Adrenal gland (tissue), 12 donors: ENCODE results near the gene TAF15. TPM values are rescaled to one million over a fixed set of nuclear protein-coding genes. Genes with fewer than 3 reads are reported as not detected.

Experiments
- DNase-seq, 7 donors: peaks; one replicate each; pipeline ENCODE4 v3.0.0-alpha.2; 2019 to 2020
- H3K27ac ChIP-seq, 5 donors: fragments of 200-600 bp; sonication (generic) in 4 of 5; 1 replicate in 3 of 5; 2 replicates in 2 of 5; pipeline versions ENCODE4 v1.5.1 to v1.8.0; 2016 to 2020; ENCODE audit warnings: mild to moderate bottlenecking in 1 of 5
- H3K27me3 ChIP-seq: fragments of 200-600 bp; 2 replicates; pipeline ENCODE4 v1.8.0; 2021
- H3K36me3 ChIP-seq, 2 donors: fragments of 200-600 bp; replicated peaks in 1 of 2; 1 replicate in 1 of 2; 2 replicates in 1 of 2; pipeline versions ENCODE4 v1.5.1 to v1.8.0; 2018 to 2022
- H3K4me1 ChIP-seq, 2 donors: fragments of 200-600 bp; replicated peaks in 1 of 2; 1 replicate in 1 of 2; 2 replicates in 1 of 2; pipeline versions ENCODE4 v1.5.1 to v1.8.0; 2018 to 2021
- H3K4me3 ChIP-seq, 4 donors: fragments of 200-600 bp; sonication (generic) in 3 of 4; one replicate each; pipeline ENCODE4 v1.5.1; 2016 to 2018
- H3K9me3 ChIP-seq, 3 donors: fragments of 200-600 bp; sonication (generic) in 1 of 3; replicated peaks in 1 of 3; 1 replicate in 2 of 3; 2 replicates in 1 of 3; pipeline versions ENCODE4 v1.5.1 to v1.8.0; 2016 to 2021
- POLR2A ChIP-seq, 2 donors: fragments of 450-650 bp; IDR thresholded peaks; one replicate each; pipeline ENCODE4 v1.6.1; 2017; ENCODE audit warnings: antibody characterized with exemption in 2 of 2, mild to moderate bottlenecking in 2 of 2, moderate library complexity in 1 of 2
- WGBS, 4 donors: extraction: QIAGEN DNeasy Blood & Tissue Kit in 2 of 4; methylation state at CpG; one replicate each; pipeline versions ENCODE4 v1.1.5 to v1.1.7; 2013 to 2017; 5-methylcytosine and 5-hydroxymethylcytosine counted together
- intact Hi-C, 2 donors: fragments of 100-400 bp; cut with DNase I; formaldehyde crosslinking; loops; one replicate each; pipeline versions ENCODE4 v1.14.1 to v1.15.0; 2022 to 2023
- polyA plus RNA-seq, 3 donors: library from polyadenylated mRNA; stranded (reverse); fragments of 200-250 nt in 2 of 3; fragments of 350-450 nt in 1 of 3; fragmentation: Illumina TruSeq in 1 of 3; extraction: RNeasy Lipid Tissue Mini Kit (QIAGEN cat#74804) in 1 of 3; gene quantifications; one replicate each; pipeline ENCODE4 v1.2.3, GENCODE V29; 2013 to 2014
- total RNA-seq, 9 donors: library from RNA; depleted of rRNA in 4 of 9; stranded (reverse); fragments of >200 nt in 4 of 9; fragments of 120-200 nt in 1 of 9; fragmentation: NEBNext Ultra II Directional in 1 of 9; extraction: Animal tissue kit (Norgen Biotek cat#: 25700) in 1 of 9; gene quantifications; one replicate each; pipeline versions ENCODE4 v1.1.0 to v1.2.4, GENCODE V29; 2013 to 2023
- TF ChIP-seq, protein P1 (sequence below), 6 experiments: fragments of 450-650 bp in 4 of 6; fragments of 200-600 bp in 2 of 6; sonication (generic) in 1 of 6; IDR thresholded peaks; 1 replicate in 5 of 6; 2 replicates in 1 of 6; pipeline versions ENCODE4 v1.5.1 to v1.8.0; 2016 to 2021; ENCODE audit warnings: antibody characterized with exemption in 6 of 6, mild to moderate bottlenecking in 2 of 6, moderate library complexity in 1 of 6
- donor health status: healthy with polysubstance abuse.
- donor health status: Bipolar disorder and iron deficiency.
- donor health status: DM: yes; HTN: yes; CAD: no.
- donor health status: DM: no; HTN: no; CAD: no.
- donor health status: DM: no; HTN: no; CAD: no.
- donor health status: DM: yes; HTN: yes; CAD: no.

The TAF15 gene
- total and polyA plus RNA-seq, 12 donors: 27.8 to 213 (median 145) TPM

DNA sequence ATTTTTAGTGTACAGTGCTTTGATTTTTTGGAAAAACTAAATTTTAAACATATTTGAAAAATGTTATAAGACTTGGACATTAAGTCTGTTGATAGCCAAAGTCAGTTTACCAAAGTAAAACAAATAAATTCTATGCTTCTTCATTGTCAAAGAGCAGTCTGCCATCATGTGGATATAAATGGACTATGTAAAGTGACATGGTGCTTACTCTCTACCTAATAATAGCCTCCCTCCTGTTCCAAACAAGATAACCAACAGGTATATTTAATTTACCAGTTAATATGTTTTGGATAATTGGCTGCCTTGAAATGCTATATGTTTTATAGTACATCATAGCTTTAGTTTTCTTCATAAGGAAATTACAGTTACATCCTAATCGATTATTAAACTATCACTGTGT is 15.9 kb downstream of the TAF15 start:
- DNase-seq: no peak
- no peaks in the 10 kb centered on the region for H3K27me3 ChIP-seq
- no peaks in the 10 kb centered on the region for H3K4me1 ChIP-seq
- intact Hi-C loops: no loop called here
- H3K36me3 ChIP-seq: peaks cover 0 to 73% of the 10 kb centered on the region in 2 donors
- TF ChIP-seq POLR2A (IDR thresholded peaks at IDR 0.05): no peak
- TF ChIP-seq, protein P1, sequence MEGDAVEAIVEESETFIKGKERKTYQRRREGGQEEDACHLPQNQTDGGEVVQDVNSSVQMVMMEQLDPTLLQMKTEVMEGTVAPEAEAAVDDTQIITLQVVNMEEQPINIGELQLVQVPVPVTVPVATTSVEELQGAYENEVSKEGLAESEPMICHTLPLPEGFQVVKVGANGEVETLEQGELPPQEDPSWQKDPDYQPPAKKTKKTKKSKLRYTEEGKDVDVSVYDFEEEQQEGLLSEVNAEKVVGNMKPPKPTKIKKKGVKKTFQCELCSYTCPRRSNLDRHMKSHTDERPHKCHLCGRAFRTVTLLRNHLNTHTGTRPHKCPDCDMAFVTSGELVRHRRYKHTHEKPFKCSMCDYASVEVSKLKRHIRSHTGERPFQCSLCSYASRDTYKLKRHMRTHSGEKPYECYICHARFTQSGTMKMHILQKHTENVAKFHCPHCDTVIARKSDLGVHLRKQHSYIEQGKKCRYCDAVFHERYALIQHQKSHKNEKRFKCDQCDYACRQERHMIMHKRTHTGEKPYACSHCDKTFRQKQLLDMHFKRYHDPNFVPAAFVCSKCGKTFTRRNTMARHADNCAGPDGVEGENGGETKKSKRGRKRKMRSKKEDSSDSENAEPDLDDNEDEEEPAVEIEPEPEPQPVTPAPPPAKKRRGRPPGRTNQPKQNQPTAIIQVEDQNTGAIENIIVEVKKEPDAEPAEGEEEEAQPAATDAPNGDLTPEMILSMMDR (IDR thresholded peaks at IDR 0.05): no peak
- H3K27ac ChIP-seq: no peak overlapping the region
- H3K4me3 ChIP-seq: no peak overlapping the region
- H3K9me3 ChIP-seq: no peaks in the 10 kb centered on the region
- WGBS, 4 donors: 96 to 100% (median 97%) methylated on average over 1 of the region's 1 CpG

DNA sequence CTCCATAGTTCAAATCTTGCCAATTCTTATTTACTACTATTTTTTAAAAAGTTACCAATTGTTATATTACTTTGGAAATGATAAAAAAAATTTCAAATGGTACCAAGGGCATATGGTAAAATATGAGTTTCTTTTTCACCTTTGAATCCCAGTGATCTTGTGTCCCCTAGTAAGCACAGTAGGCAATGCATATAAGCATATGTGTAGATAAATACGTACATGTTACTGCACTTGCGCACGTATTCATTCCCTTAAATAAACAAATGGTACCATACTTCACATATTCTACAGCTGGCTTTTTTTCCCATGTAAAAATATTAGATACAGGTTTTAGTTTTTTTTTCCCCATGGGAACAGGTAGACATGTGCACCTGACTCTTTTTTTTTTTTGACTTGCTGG is 31.8 kb downstream of the TAF15 start:
- Histone ChIP-seq H3K36me3 (peaks cover 0 to 93% of the 10 kb centered on the region in 2 donors), H3K4me1 (peaks cover 3% of the 10 kb centered on the region in 2 donors), H3K27ac (no peak overlapping the region), H3K4me3 (no peak overlapping the region), H3K9me3 (no peaks in the 10 kb centered on the region), H3K27me3 (no peaks in the 10 kb centered on the region)
- no peak for TF ChIP-seq POLR2A (IDR thresholded peaks at IDR 0.05)
- TF ChIP-seq, protein P1 (IDR thresholded peaks at IDR 0.05): no peak
- no peak for DNase-seq
- intact Hi-C loops: no loop called here
- WGBS, 4 donors: 81 to 96% (median 88%) methylated on average over 3 of the region's 3 CpGs

GRCh38 chr17:35841505-35841904 is 32.2 kb downstream of the TAF15 start:
- Histone ChIP-seq H3K4me1 (peaks cover 3 to 7% of the 10 kb centered on the region in 2 donors), H3K4me3 (no peak overlapping the region), H3K9me3 (no peaks in the 10 kb centered on the region), H3K27me3 (no peaks in the 10 kb centered on the region), H3K36me3 (peaks cover 0 to 93% of the 10 kb centered on the region in 2 donors), H3K27ac (peak overlapping the region in 3 of 5 donors; percentile 35 to 43 (median 37))
- 52 to 78% (median 61%) methylated on average over 4 of the region's 4 CpGs for WGBS, 4 donors
- intact Hi-C loops: no loop called here
- peak in 1 of 2 donors; percentile 9 for TF ChIP-seq POLR2A (IDR thresholded peaks at IDR 0.05)
- TF ChIP-seq, protein P1 (IDR thresholded peaks at IDR 0.05): no peak
- peak in 5 of 7 donors; percentile 40 to 57 (median 47) for DNase-seq

DNA sequence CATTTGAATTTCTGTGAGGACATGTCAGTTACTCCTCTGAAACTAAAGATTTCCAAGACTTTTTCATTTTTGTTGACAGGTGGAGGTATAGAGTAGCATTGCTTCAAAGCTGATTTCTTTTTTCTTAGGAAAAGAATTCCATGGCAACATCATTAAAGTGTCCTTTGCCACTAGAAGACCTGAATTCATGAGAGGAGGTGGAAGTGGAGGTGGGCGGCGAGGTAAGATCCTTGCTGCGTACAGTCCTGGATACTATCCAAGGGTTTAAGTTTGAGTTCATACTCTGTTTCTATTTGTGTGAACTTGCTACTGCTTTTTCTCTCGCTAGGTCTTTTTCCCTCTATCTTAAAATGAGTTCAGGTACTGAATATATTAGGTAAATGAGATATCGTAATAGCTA is 33.0 kb downstream of the TAF15 start:
- WGBS, 4 donors: 95 to 99% (median 98%) methylated on average over 5 of the region's 5 CpGs
- no peaks in the 10 kb centered on the region for H3K9me3 ChIP-seq
- H3K4me1 ChIP-seq: peaks cover 10 to 14% of the 10 kb centered on the region in 2 donors
- peaks cover 0 to 93% of the 10 kb centered on the region in 2 donors for H3K36me3 ChIP-seq
- intact Hi-C loops: no loop called here
- TF ChIP-seq, protein P1 (IDR thresholded peaks at IDR 0.05): no peak
- no peak for TF ChIP-seq POLR2A (IDR thresholded peaks at IDR 0.05)
- H3K27me3 ChIP-seq: no peaks in the 10 kb centered on the region
- peak overlapping the region in 1 of 5 donors; percentile 43 for H3K27ac ChIP-seq
- H3K4me3 ChIP-seq: no peak overlapping the region
- DNase-seq: no peak
